Caco-2 (cell line): ENCODE results near the gene EPC2. TPM values are rescaled to one million over a fixed set of nuclear protein-coding genes. Genes with fewer than 3 reads are reported as not detected.

ENCODE experiments used
- Bru-seq: library from RNA; stranded (reverse); fragments of 400-500 nt; gene quantifications from one replicate; lab custom pipeline; 2021; lab: Mats Ljungman, UMichigan
- BruChase-seq, 2 experiments: library from RNA; stranded (reverse); fragments of 400-500 nt; gene quantifications; one replicate each; lab custom pipeline; 2021; lab: Mats Ljungman, UMichigan
- BruUV-seq: library from RNA; stranded (reverse); fragments of 400-500 nt; replicated peaks from 2 replicates; lab custom pipeline; 2021; lab: Mats Ljungman, UMichigan
- CTCF ChIA-PET: fragments of 300-600 bp; sonication (Branson Sonifier 250); formaldehyde crosslinking; loops from one replicate; lab custom pipeline; 2022; ENCODE audit warnings: antibody characterized with exemption; lab: Charles Lee
- POLR2A ChIA-PET: fragments of 300-600 bp; sonication (Branson Sonifier 250); formaldehyde crosslinking; loops from one replicate; lab custom pipeline; 2022; ENCODE audit warnings: antibody characterized with exemption; lab: Charles Lee
- DNase-seq, 2 experiments: peaks; one replicate each; pipeline versions ENCODE4 v3.0.0 to v3.0.0-alpha.2; 2020 to 2022
- H3K27me3 ChIP-seq: replicated peaks from 2 replicates; pipeline ENCODE4 v1.6.0; 2011; ENCODE audit warnings: low read length; ENCODE audit not compliant: control insufficient read depth, insufficient read depth
- H3K36me3 ChIP-seq: 2 replicates; pipeline ENCODE4 v1.5.1; 2011; ENCODE audit warnings: low read length; ENCODE audit not compliant: control insufficient read depth, insufficient read depth
- H3K4me1 ChIP-seq: fragments of 250-450 bp; sonication (Bioruptor Pico); 2 replicates; pipeline ENCODE4 v1.5.1; 2020; ENCODE audit warnings: mild to moderate bottlenecking
- H3K4me3 ChIP-seq: 2 replicates; pipeline ENCODE4 v1.5.1; 2011; ENCODE audit warnings: low read depth, mild to moderate bottlenecking, control low read depth, low read length
- H3K9me3 ChIP-seq: fragments of 250-450 bp; sonication (Bioruptor Pico); 2 replicates; pipeline ENCODE4 v1.5.1; 2020; ENCODE audit warnings: mild to moderate bottlenecking, moderate library complexity
- H3K27ac Mint-ChIP-seq: one replicate; pipeline ENCODE4 v1.8.0; 2022; ENCODE audit warnings: mixed read lengths; ENCODE audit not compliant: unreplicated experiment
- H3K27me3 Mint-ChIP-seq: one replicate; pipeline ENCODE4 v1.8.0; 2022; ENCODE audit warnings: mixed read lengths; ENCODE audit not compliant: insufficient read depth, unreplicated experiment
- H3K36me3 Mint-ChIP-seq: one replicate; pipeline ENCODE4 v1.8.0; 2022; ENCODE audit warnings: mild to moderate bottlenecking, mixed read lengths; ENCODE audit not compliant: insufficient read depth, unreplicated experiment
- H3K4me1 Mint-ChIP-seq: one replicate; pipeline ENCODE4 v1.8.0; 2022; ENCODE audit warnings: low read depth, mixed read lengths; ENCODE audit not compliant: unreplicated experiment
- H3K4me3 Mint-ChIP-seq: one replicate; pipeline ENCODE4 v1.8.0; 2022; ENCODE audit warnings: mild to moderate bottlenecking, moderate library complexity, mixed read lengths; ENCODE audit not compliant: unreplicated experiment
- H3K9me3 Mint-ChIP-seq: one replicate; pipeline ENCODE4 v1.8.0; 2022; ENCODE audit warnings: mixed read lengths; ENCODE audit not compliant: unreplicated experiment
- CTCF ChIP-seq, 2 experiments: fragments of 200-600 bp in 1 of 2; IDR thresholded peaks; 1 replicate in 1 of 2; 2 replicates in 1 of 2; pipeline versions ENCODE4 v1.5.1 to v1.8.0; 2011 to 2022; ENCODE audit warnings: antibody characterized with exemption in 1 of 2, control low read depth in 1 of 2, inconsistent platforms in 1 of 2, low read depth in 1 of 2, low read length in 1 of 2, mild to moderate bottlenecking in 1 of 2, moderate library complexity in 1 of 2; ENCODE audit not compliant: insufficient read depth in 1 of 2, severe bottlenecking in 1 of 2, unreplicated experiment in 1 of 2
- intact Hi-C: fragments of 100-400 bp; cut with micrococcal nuclease; formaldehyde crosslinking; loops from one replicate; pipeline ENCODE4 v1.10.0; 2022; ENCODE audit not compliant: unreplicated experiment
- long read RNA-seq: library from polyadenylated mRNA; stranded (forward); transcript quantifications from one replicate; pipeline ENCODE4 v2.0.0, GENCODE V29; 2022
- total RNA-seq: library from RNA; stranded (reverse); gene quantifications from 2 replicates; pipeline ENCODE4 v1.2.3, GENCODE V29; 2022

EPC2 gene, protein sequence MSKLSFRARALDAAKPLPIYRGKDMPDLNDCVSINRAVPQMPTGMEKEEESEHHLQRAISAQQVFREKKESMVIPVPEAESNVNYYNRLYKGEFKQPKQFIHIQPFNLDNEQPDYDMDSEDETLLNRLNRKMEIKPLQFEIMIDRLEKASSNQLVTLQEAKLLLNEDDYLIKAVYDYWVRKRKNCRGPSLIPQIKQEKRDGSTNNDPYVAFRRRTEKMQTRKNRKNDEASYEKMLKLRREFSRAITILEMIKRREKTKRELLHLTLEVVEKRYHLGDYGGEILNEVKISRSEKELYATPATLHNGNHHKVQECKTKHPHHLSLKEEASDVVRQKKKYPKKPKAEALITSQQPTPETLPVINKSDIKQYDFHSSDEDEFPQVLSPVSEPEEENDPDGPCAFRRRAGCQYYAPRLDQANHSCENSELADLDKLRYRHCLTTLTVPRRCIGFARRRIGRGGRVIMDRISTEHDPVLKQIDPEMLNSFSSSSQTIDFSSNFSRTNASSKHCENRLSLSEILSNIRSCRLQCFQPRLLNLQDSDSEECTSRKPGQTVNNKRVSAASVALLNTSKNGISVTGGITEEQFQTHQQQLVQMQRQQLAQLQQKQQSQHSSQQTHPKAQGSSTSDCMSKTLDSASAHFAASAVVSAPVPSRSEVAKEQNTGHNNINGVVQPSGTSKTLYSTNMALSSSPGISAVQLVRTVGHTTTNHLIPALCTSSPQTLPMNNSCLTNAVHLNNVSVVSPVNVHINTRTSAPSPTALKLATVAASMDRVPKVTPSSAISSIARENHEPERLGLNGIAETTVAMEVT
- total RNA-seq (27.7 and 32.0 TPM in 2 replicates), Bru-seq, nascent RNA (percentile 91 among the genes with signal in this experiment), BruChase-seq, experiment 1, labeled RNA remaining after a 2-hour chase (percentile 76 among the genes with signal in this experiment), BruChase-seq, experiment 2, labeled RNA remaining after a 6-hour chase (percentile 69 among the genes with signal in this experiment)
- long read RNA-seq, result 0 reads

GRCh38 chr2:148643998-148644882, at the start of gene EPC2:
Gene EPC2 (plus strand): TSS chr2:148644751. CDS start chr2:148645018, 267 bp downstream.
- POLR2A ChIA-PET, result interaction anchor here (0.8 kb wide), 1 partner anchor 29 kb away, joined by 3 read pairs; no protein-coding TSS in a partner anchor
- H3K4me3 Mint-ChIP-seq, result peak within 1 kb of the TSS; percentile 97
- no TSS peak for BruUV-seq
- intact Hi-C loops, result loop anchor here (2.0 to 10.0 kb wide), 4 partner anchors 77 to 719 kb away; partner anchors contain the start of genes KIF5C, MBD5 and ORC4
- H3K4me1 ChIP-seq, result no peaks in the 10 kb centered on the region
- no peak for TF ChIP-seq CTCF (IDR thresholded peaks at IDR 0.05; ENCODE audit: insufficient read depth in 1 of 2, low read depth in 1 of 2, low read length in 1 of 2, severe bottlenecking in 1 of 2, unreplicated experiment in 1 of 2)
- CTCF ChIA-PET, result no interaction called here
- H3K4me1 Mint-ChIP-seq, result peaks cover 13% of the 10 kb centered on the region
- H3K9me3 ChIP-seq, result no peaks in the 10 kb centered on the region
- H3K36me3 Mint-ChIP-seq, result peaks cover 16% of the 10 kb centered on the region
- H3K9me3 Mint-ChIP-seq, result no peaks in the 10 kb centered on the region
- peak; percentile 87 to 92 for DNase-seq
- H3K36me3 ChIP-seq, result no peaks in the 10 kb centered on the region
- peak within 1 kb of the TSS; percentile 99 for H3K27ac Mint-ChIP-seq
- peak within 1 kb of the TSS; percentile 58 for H3K4me3 ChIP-seq
- H3K27me3 ChIP-seq, result no peaks in the 10 kb centered on the region
- no peaks in the 10 kb centered on the region for H3K27me3 Mint-ChIP-seq

DNA sequence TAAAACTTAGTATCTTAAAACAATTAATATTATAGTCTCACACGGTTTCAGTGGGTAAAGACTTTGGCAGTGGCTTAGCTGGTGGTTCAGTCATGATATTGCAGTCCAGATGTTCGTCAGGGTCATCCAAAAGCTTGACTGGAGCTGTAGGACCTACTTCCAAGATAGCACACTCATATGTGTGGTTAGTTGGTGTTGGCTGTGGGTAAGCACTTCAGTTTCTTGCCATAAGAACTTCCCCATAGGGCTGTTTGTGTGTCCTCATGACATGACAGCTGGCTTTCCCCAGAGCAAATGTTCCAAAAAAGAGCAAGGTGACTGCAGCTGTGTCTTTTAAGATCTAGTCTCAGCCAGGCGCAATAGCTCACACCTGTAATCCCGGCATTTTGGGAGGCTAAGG, 48.5 kb upstream of the EPC2 start:
- no peaks in the 10 kb centered on the region for H3K9me3 ChIP-seq
- CTCF ChIA-PET, result no interaction called here
- no peaks in the 10 kb centered on the region for H3K9me3 Mint-ChIP-seq
- H3K36me3 Mint-ChIP-seq, result no peaks in the 10 kb centered on the region
- H3K27ac Mint-ChIP-seq, result no peak overlapping the region
- no peak for DNase-seq
- H3K27me3 Mint-ChIP-seq, result peaks cover 10% of the 10 kb centered on the region
- H3K4me3 Mint-ChIP-seq, result no peak overlapping the region
- BruUV-seq, result no TSS peak
- no peaks in the 10 kb centered on the region for H3K4me1 ChIP-seq
- no peak overlapping the region for H3K4me3 ChIP-seq
- intact Hi-C loops, result no loop called here
- no peak for TF ChIP-seq CTCF (IDR thresholded peaks at IDR 0.05; ENCODE audit: insufficient read depth in 1 of 2, low read depth in 1 of 2, low read length in 1 of 2, severe bottlenecking in 1 of 2, unreplicated experiment in 1 of 2)
- no peaks in the 10 kb centered on the region for H3K4me1 Mint-ChIP-seq
- POLR2A ChIA-PET, result no interaction called here
- no peaks in the 10 kb centered on the region for H3K36me3 ChIP-seq
- no peaks in the 10 kb centered on the region for H3K27me3 ChIP-seq
